HG02970 (cell line): ENCODE results near the gene NPTX1.
"Not testable (repeated sequence)": the region's sequence is repeated elsewhere in the genome, so short reads cannot be mapped to it uniquely, and the experiment has no call there.

Source experiments
- ATAC-seq: cut with Tn5 transposase; IDR thresholded peaks from one replicate; pipeline ENCODE4 v1.9.1; 2021; ENCODE audit warnings: mild to moderate bottlenecking, moderate library complexity, moderate number of reproducible peaks; ENCODE audit not compliant: unreplicated experiment, low FRiP score

NPTX1 gene

DNA sequence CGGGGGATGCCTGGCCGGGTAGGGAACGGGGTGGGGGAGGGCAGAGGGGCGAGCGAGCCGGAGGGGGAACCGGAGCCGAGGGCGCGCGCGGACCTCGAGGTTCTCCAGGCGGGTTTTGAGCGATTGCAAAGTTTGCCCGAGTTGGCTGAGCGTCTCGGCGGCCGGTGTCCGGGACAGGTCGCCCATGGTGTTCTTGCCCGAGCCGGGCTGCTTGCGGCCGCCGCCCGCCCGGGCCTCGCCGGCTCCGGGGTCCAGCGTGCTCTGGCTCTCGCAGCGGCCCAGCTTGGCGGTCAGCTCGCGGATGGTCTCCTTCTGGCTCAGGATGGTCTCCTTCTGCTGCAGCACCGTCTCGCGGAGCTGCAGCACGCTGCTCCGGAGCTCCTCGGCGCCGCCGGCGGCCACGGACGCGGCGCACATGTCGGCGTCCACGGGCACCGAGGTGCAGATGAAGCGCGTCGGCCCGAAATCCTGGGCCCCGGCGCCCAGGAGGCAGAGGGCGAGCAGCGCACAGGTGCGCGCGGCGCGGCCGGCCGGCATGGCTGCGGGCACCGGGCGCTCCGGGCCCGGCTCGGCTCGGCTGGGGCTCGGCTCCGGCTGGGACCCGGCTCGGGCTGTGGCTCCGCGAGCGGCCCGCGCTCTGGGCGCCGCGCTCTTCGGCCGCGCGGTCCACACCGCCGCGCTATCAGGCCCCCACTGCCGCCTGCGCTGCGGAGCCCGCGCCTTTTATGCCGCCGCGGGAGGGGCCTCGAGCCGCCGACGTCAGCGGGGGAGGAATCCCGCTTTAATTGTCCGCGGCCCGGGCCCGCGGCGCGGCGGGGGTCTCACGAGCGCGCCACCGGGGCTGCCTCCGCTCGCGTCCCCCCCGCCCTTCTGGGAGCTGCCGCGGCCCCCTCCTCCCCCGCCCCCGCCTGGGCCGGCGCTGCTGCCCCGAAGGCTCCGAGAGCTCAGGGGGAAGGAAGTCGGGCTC lies at the start of gene NPTX1:
TSS of gene NPTX1 (minus strand) at position 698 of the 967 bp plus-strand sequence. CDS start at position 537, 161 bp downstream.
- no peak for ATAC-seq

GRCh38 chr17:80523956-80524712 lies 47.7 kb upstream of the NPTX1 start:
- no peak for ATAC-seq

- ATAC-seq = no peak
Observed at GRCh38 chr17:80523054-80523744, 46.8 kb upstream of the NPTX1 start.

- ATAC-seq = no peak
Observed at GRCh38 chr17:80520810-80521455, 44.5 kb upstream of the NPTX1 start.

DNA sequence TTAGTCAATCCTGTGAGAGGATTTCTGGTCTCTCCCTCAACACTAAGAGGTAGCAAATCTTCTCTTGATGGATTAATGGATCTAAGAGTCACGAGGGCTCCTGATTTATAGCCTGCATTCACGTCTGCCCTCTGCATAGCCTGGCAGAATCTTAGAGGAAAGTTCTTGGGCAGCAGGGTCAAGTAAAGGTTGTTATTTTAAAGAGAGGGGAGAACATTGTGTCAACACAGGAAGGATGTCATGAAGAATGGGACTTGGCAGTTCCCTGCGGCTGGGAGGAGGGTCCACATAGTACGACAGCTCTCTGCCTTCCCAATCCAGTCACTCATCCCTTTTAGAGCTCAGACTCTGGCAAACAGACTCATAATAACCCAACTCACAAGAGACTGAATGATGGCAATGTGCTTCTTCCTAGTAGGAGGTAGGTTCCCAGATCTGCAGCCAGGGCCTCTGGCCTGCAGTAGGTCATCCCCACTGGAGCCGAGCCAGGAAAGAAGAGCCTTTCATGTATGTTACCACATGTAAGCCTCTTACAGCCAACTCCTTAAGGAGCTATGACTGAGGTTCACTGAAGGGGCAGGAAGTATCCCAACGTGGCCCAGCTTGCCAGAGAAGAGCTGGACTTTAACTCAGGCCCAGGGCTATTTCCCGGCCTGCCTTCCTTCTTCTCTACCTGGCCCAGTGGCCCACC lies 42.8 kb upstream of the NPTX1 start:
- no peak for ATAC-seq

GRCh38 chr17:80518392-80518791 lies 42.0 kb upstream of the NPTX1 start:
- no peak for ATAC-seq

DNA sequence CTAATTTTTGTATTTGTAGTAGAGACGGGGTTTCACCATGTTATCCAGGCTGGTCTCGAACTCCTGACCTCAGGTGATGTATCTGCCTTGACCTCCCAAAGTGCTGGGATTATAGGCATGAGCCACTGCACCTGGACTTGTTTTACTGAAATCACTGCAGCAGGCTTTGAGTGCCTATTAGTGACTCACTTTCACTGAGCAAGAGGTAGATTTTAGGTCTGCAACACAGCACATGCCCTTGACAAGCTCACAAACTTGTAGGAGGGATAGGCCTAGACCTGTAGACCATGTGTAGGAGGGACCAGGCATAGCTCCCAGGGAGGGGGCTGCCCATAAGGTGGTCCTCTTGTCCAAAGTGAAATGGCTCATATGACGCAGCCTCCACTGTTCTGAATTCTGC lies 41.2 kb upstream of the NPTX1 start:
- ATAC-seq = no peak

DNA sequence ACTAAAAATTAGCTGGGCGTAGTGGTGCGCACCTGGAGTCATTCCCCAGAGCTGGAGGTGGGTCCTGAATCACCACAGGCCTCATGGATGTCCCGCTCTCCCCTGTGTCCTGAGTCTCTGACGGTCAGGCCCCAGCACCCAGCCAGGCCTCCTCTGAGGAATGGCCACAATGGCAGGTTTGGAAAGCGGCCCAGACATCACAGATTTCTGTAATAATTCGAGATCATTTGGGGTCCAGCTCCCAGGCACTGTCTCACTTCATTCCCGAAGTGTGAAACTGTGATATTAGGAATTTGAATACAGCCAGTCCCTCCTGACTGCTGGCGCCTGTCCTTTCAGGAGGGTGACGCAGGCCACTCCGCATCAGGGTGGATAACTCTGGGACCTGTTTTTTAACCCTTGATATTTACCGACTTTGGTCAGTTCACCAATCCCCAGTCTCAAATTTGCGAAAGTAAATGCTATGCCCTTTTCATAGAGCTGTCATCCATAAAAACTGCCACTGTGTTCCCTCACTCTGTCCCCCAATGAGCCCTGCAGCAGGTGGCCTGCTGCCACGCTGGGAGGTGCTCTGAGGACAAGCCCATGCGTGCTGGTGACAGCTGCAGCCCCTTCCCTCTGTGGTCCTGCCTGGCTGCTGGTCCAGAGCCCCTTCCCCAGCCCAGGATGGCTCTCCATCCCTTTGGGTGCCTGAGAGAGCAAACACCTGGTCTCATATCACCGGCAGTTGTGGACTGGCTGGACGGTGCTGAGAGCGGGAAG lies 39.9 kb upstream of the NPTX1 start:
- ATAC-seq = no peak

- ATAC-seq = no peak
Observed at GRCh38 chr17:80513892-80514291, 37.5 kb upstream of the NPTX1 start.

DNA sequence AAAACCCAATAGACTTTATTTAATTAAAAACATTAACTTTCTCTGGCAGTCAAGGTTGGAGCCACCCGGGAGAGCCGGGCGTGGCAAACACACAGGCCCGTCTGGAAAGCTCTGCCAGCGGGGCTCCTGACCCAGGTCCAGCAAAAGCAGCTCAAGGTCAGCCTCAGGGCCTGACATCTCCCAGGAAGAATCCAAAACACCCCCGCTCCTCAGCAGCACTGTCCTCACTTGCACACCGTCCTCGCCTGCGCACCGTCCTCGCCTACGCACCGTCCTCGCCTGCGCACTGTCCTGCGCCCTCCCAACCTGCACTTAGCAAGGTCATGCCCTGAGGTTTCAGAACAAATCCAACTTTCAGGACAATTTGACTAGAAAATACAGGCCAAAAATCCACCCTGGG lies 36.8 kb upstream of the NPTX1 start:
- no peak for ATAC-seq

DNA sequence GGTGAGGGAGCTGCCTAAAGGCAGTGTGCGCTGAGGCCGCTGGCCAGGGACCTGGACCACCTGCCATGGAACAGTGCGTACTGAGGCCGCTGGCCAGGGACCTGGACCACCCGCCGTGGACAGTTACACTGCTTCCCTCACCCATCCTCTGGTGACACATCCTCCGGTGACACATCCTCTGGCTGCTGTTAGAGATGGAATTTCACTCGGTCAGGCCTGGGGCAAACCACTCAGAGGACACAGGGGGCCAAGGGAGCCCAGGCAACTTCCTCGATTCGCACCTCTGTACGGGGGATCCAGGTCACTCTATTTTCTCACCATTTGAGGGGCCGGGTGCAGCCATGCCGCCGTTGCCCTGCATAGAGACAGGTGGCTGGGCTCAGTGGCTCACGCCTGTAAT lies 35.8 kb upstream of the NPTX1 start:
- no peak for ATAC-seq

GRCh38 chr17:80511222-80512180 lies 35.1 kb upstream of the NPTX1 start:
- ATAC-seq = no peak

GRCh38 chr17:80510772-80511171 lies 34.4 kb upstream of the NPTX1 start:
- no peak for ATAC-seq

DNA sequence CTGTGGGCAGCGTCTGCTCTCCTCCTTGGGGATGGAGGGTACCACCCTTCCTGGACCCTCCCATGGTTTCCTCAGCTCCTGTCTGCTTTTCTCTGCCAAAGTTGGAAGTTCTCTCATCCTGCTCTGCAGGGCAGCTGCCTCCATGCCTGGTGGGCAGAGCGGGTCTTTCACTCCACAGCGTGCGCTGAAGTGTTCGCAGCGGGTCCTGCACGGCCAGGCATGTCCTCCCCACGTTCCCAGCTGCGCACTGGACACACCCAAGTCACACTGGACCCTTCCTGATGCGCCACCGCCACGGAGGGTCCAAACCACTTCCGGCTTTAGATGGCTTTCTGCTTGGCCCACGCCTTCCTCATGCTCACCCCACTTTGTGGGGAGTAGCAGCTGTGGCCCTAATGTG lies 33.7 kb upstream of the NPTX1 start:
- no peak for ATAC-seq

DNA sequence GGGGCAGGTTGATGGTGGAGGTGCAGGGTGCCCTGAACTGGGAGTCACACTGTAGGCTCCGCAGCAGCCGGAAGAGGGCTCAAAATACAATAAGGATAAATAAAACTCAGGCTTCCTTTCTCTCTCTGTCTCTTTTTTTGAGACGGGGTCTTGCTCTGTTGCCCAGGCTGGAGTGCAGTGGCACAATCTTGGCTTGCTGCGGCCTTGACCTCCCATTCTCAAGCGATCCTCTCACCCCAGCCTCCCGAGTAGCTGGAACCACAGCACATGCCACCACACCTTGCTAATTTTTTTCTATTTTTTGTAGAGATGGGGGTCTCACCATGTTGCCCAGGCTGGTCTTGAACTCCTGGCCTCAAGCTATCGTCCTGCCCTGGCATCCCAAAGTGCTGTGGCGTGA lies 32.9 kb upstream of the NPTX1 start:
- ATAC-seq = no peak

GRCh38 chr17:80507965-80508364 lies 31.6 kb upstream of the NPTX1 start:
- no peak for ATAC-seq

DNA sequence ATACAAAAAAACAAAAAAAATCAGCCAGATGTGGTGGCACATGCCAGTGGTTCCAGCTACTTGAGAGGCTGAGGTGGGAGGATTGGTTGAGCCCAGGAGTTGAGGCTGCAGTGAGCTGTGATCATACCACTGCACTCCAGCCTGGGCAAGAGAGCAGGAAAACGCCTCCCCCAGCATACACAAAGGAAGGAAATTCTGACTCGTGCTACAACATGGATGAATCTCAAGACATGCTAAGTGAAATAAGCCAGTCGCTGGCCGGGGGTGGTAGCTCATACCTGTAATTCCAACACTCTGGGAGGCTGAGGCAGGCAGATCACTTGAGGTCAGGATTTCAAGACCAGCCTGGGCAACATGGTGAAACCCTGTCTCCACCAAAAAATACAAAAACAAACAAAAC lies 30.8 kb upstream of the NPTX1 start:
- not testable (repeated sequence) for ATAC-seq
